RWPE2 (cell line): ENCODE measurements around the gene TM9SF4.

Source experiments
- ATAC-seq: fragments of 200-7000 bp; cut with Tn5 transposase; 3 replicates; pipeline ENCODE4 v1.9.1; 2021; ENCODE audit warnings: low read depth
- DNase-seq: peaks from one replicate; pipeline ENCODE4 v3.0.0-alpha.2; 2020; ENCODE audit warnings: low spot score
- H3K27ac ChIP-seq: fragments of 450-650 bp; 2 replicates; pipeline ENCODE4 v1.5.1; 2017; ENCODE audit warnings: mild to moderate bottlenecking; ENCODE audit not compliant: poor library complexity, severe bottlenecking
- H3K27me3 ChIP-seq: fragments of 250-450 bp; sonication (Bioruptor Pico); 2 replicates; pipeline ENCODE4 v1.5.1; 2021; ENCODE audit warnings: mild to moderate bottlenecking, moderate library complexity; ENCODE audit not compliant: insufficient read depth, poor library complexity, severe bottlenecking
- H3K36me3 ChIP-seq: fragments of 250-450 bp; sonication (Bioruptor Pico); 2 replicates; pipeline ENCODE4 v1.5.1; 2020; ENCODE audit warnings: low read depth, mild to moderate bottlenecking, moderate library complexity
- H3K4me1 ChIP-seq: fragments of 250-450 bp; sonication (Bioruptor Pico); 2 replicates; pipeline ENCODE4 v1.5.1; 2021; ENCODE audit warnings: mild to moderate bottlenecking, moderate library complexity; ENCODE audit not compliant: insufficient read depth, poor library complexity, severe bottlenecking
- H3K4me3 ChIP-seq: fragments of 250-450 bp; sonication (Bioruptor Pico); 2 replicates; pipeline ENCODE4 v1.5.1; 2021; ENCODE audit warnings: mild to moderate bottlenecking, moderate library complexity; ENCODE audit not compliant: severe bottlenecking
- H3K9me3 ChIP-seq: fragments of 250-450 bp; sonication (Bioruptor Pico); 2 replicates; pipeline ENCODE4 v1.5.1; 2021; ENCODE audit warnings: mild to moderate bottlenecking, moderate library complexity; ENCODE audit not compliant: severe bottlenecking
- TF ChIP-seq, protein P1 (sequence below): fragments of 450-650 bp; IDR thresholded peaks from one replicate; pipeline ENCODE4 v1.5.1; 2017; ENCODE audit warnings: mild to moderate bottlenecking, moderate library complexity; ENCODE audit not compliant: poor library complexity, severe bottlenecking

TM9SF4 gene

DNA sequence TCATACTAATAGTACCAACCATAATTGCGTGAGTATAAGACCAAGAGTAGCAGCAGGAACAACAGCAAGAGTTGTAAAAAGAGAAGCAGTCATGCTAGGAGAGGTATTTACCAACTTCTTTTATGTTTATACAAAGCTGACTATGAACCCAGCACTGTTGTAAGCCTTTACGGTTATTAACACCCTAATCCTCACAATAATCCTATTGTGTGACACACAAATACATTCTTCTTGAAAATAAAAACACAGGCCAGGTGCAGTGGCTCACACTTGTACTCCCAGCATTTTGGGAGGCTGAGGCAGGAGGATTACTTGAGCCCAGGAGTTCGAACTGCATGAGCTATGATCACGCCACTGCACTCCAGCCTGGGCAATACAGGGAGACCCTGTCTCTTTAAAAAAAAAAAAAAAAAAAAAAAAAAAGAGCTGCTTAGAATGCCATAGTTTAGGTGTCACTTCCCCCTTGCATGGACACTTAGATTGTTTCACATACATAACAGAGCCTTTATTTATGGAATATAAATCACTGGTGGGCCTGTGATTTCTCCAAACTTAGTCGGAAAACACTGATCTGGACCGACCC, 37.3 kb upstream of the TM9SF4 start:
- TF ChIP-seq, protein P1, sequence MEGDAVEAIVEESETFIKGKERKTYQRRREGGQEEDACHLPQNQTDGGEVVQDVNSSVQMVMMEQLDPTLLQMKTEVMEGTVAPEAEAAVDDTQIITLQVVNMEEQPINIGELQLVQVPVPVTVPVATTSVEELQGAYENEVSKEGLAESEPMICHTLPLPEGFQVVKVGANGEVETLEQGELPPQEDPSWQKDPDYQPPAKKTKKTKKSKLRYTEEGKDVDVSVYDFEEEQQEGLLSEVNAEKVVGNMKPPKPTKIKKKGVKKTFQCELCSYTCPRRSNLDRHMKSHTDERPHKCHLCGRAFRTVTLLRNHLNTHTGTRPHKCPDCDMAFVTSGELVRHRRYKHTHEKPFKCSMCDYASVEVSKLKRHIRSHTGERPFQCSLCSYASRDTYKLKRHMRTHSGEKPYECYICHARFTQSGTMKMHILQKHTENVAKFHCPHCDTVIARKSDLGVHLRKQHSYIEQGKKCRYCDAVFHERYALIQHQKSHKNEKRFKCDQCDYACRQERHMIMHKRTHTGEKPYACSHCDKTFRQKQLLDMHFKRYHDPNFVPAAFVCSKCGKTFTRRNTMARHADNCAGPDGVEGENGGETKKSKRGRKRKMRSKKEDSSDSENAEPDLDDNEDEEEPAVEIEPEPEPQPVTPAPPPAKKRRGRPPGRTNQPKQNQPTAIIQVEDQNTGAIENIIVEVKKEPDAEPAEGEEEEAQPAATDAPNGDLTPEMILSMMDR, result no peak
- Histone ChIP-seq H3K4me3 (no peak overlapping the region), H3K9me3 (no peaks in the 10 kb centered on the region), H3K36me3 (no peaks in the 10 kb centered on the region), H3K27me3 (peaks cover 5% of the 10 kb centered on the region), H3K27ac (no peak overlapping the region), H3K4me1 (no peaks in the 10 kb centered on the region)
- DNase-seq, result no peak
- no peak for ATAC-seq

DNA sequence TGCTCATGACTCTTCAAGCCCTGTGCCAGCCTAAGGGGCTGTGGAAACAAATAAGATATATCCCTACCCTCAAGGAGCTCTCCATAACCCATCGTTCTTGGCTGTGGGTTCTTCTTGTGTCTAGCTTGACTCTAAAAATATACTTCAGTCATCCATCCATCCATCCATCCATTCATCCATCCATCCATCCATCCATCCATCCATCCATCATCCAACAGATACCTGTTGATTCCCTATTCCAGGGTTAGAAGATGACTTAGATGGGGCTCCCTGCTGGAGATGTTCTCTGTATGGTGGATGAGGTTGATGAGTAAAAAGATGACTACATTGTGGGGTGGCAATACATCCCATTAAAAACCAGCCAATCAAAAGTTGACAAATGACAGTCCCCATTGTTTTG, 34.0 kb upstream of the TM9SF4 start:
- Histone ChIP-seq H3K9me3 (no peaks in the 10 kb centered on the region), H3K27me3 (peaks cover 5% of the 10 kb centered on the region), H3K4me1 (no peaks in the 10 kb centered on the region), H3K36me3 (no peaks in the 10 kb centered on the region), H3K27ac (no peak overlapping the region), H3K4me3 (no peak overlapping the region)
- TF ChIP-seq, protein P1, result no peak
- no peak for DNase-seq
- no peak for ATAC-seq

DNA sequence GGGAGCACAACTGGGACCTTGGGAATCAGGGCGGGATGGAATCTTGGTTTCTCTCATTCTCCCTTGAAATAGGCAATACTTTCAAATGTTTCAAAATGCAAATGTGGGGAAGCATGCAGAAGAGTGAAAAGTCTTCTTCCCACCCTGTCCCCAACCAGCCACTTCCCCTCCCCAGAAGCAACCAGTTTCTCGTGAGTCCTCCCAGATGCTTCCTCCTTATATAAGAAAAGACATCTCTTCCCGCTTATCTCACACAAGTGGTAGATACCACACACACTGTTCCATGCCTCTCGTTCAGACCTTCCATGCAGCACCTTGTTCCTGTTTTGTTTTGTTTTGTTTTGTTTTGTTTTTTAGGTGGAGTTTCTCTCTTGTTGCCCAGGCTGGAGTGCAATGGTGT, 32.3 kb upstream of the TM9SF4 start:
- Histone ChIP-seq H3K4me3 (no peak overlapping the region), H3K36me3 (no peaks in the 10 kb centered on the region), H3K27me3 (peaks cover 9% of the 10 kb centered on the region), H3K9me3 (no peaks in the 10 kb centered on the region), H3K4me1 (peaks cover 2% of the 10 kb centered on the region), H3K27ac (no peak overlapping the region)
- DNase-seq (no peak), ATAC-seq (no peak)
- TF ChIP-seq, protein P1, result no peak

DNA sequence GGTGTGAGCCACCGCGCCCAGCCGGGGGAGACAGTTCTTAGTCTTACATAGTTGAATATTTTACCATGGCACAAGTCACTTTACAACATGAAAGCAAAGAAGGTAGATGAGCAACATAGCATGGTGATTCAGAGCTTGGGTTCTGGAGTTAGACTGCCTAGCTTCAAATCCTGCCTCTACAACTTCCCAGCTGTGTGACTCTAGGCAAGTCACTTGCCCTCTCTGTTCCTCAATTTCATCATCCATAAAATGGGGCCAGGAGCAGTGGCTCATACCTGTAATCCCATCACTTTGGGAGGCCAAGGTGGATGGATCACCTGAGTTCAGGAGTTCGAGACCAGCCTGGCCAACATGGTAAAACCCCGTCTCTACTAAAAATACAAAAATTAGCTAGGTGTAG, 31.2 kb upstream of the TM9SF4 start:
- no peaks in the 10 kb centered on the region for H3K36me3 ChIP-seq
- DNase-seq (no peak), ATAC-seq (no peak)
- TF ChIP-seq, protein P1, result no peak
- no peak overlapping the region for H3K4me3 ChIP-seq
- H3K9me3 ChIP-seq, result no peaks in the 10 kb centered on the region
- peaks cover 6% of the 10 kb centered on the region for H3K4me1 ChIP-seq
- H3K27ac ChIP-seq, result no peak overlapping the region
- peaks cover 19% of the 10 kb centered on the region for H3K27me3 ChIP-seq

DNA sequence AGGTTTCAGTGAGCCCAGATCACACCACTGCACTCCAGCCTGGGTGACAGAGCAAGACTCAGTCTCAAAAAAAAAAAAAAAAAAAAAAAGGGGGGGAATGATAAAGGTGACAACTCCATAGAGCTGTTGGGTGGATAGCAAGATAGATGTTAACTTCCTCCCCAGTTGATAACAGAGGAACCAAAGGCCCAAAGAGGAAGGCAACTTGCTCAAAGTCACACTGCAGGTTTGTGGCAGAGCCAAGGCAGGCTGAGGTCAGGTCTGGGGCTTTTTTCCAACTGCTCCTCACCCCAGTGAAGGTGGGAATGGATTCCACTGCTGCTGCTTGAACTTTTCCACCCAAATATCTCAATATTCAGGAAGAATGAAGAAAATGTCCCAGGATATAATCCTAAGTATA, 30.7 kb upstream of the TM9SF4 start:
- no peak overlapping the region for H3K4me3 ChIP-seq
- peaks cover 6% of the 10 kb centered on the region for H3K4me1 ChIP-seq
- no peaks in the 10 kb centered on the region for H3K36me3 ChIP-seq
- DNase-seq (no peak), ATAC-seq (no peak)
- H3K9me3 ChIP-seq, result no peaks in the 10 kb centered on the region
- H3K27me3 ChIP-seq, result peaks cover 24% of the 10 kb centered on the region
- no peak overlapping the region for H3K27ac ChIP-seq
- TF ChIP-seq, protein P1, result no peak
